ENCODE data around the gene LOX. TPM values are rescaled to one million over a fixed set of nuclear protein-coding genes. Genes with fewer than 3 reads are reported as not detected.

Gene LOX
- total RNA-seq, 1 donor from 2014 or later, result 1,150 TPM

GRCh38 chr5:122029818-122030217 is 48.2 kb downstream of the LOX start:
- H3K9me3 Mint-ChIP-seq (ENCODE audit: unreplicated experiment), result no peaks in the 10 kb centered on the region
- H3K27me3 Mint-ChIP-seq (ENCODE audit: low read depth, unreplicated experiment), result no peaks in the 10 kb centered on the region
- Histone ChIP-seq H3K4me2 (ENCODE audit: low read length) (no peak overlapping the region), H3K27me3 (ENCODE audit: insufficient read depth, low read length) (no peaks in the 10 kb centered on the region), H3K9ac (ENCODE audit: low read length) (no peak overlapping the region), H3K4me3 (ENCODE audit: insufficient read depth, low read depth, low read length) (no peak overlapping the region), H3K79me2 (ENCODE audit: insufficient read depth, low read length) (no peaks in the 10 kb centered on the region), H3K4me1 (ENCODE audit: insufficient read depth, low read length) (no peaks in the 10 kb centered on the region), H4K20me1 (ENCODE audit: insufficient read depth, low read length) (no peaks in the 10 kb centered on the region), H3K36me3 (ENCODE audit: insufficient read depth, low read length) (peaks cover 3% of the 10 kb centered on the region), H2AFZ (ENCODE audit: low read depth, low read length) (no peak overlapping the region), H3K9me3 (ENCODE audit: insufficient read depth, low read depth, low read length) (no peaks in the 10 kb centered on the region), H3K27ac (ENCODE audit: low read depth, low read length) (no peak overlapping the region)
- H3K36me3 Mint-ChIP-seq (ENCODE audit: low read depth, unreplicated experiment), result peaks cover 3% of the 10 kb centered on the region
- TF ChIP-seq, protein P1, sequence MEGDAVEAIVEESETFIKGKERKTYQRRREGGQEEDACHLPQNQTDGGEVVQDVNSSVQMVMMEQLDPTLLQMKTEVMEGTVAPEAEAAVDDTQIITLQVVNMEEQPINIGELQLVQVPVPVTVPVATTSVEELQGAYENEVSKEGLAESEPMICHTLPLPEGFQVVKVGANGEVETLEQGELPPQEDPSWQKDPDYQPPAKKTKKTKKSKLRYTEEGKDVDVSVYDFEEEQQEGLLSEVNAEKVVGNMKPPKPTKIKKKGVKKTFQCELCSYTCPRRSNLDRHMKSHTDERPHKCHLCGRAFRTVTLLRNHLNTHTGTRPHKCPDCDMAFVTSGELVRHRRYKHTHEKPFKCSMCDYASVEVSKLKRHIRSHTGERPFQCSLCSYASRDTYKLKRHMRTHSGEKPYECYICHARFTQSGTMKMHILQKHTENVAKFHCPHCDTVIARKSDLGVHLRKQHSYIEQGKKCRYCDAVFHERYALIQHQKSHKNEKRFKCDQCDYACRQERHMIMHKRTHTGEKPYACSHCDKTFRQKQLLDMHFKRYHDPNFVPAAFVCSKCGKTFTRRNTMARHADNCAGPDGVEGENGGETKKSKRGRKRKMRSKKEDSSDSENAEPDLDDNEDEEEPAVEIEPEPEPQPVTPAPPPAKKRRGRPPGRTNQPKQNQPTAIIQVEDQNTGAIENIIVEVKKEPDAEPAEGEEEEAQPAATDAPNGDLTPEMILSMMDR (IDR thresholded peaks at IDR 0.05; ENCODE audit: insufficient read depth, low read depth, low read length), result no peak
- TF ChIP-seq EZH2 (IDR thresholded peaks at IDR 0.05; ENCODE audit: insufficient read depth, low read length), result no peak
- no peak for DNase-seq (ENCODE audit: low read depth)
- H3K4me3 Mint-ChIP-seq (ENCODE audit: unreplicated experiment), result no peak overlapping the region
- H3K27ac Mint-ChIP-seq (ENCODE audit: unreplicated experiment), result no peak overlapping the region
- FAIRE-seq, result no peak
- peaks cover 4% of the 10 kb centered on the region for H3K4me1 Mint-ChIP-seq (ENCODE audit: low read depth, unreplicated experiment)

GRCh38 chr5:122022966-122023365 is 55.1 kb downstream of the LOX start:
- Histone ChIP-seq H4K20me1 (ENCODE audit: insufficient read depth, low read length) (no peaks in the 10 kb centered on the region), H3K9ac (ENCODE audit: low read length) (no peak overlapping the region), H3K4me1 (ENCODE audit: insufficient read depth, low read length) (no peaks in the 10 kb centered on the region), H3K27me3 (ENCODE audit: insufficient read depth, low read length) (no peaks in the 10 kb centered on the region), H3K9me3 (ENCODE audit: insufficient read depth, low read depth, low read length) (no peaks in the 10 kb centered on the region), H3K27ac (ENCODE audit: low read depth, low read length) (no peak overlapping the region), H2AFZ (ENCODE audit: low read depth, low read length) (no peak overlapping the region), H3K79me2 (ENCODE audit: insufficient read depth, low read length) (peaks cover 4% of the 10 kb centered on the region), H3K36me3 (ENCODE audit: insufficient read depth, low read length) (peaks cover 9% of the 10 kb centered on the region), H3K4me2 (ENCODE audit: low read length) (no peak overlapping the region), H3K4me3 (ENCODE audit: insufficient read depth, low read depth, low read length) (no peak overlapping the region)
- H3K9me3 Mint-ChIP-seq (ENCODE audit: unreplicated experiment), result no peaks in the 10 kb centered on the region
- DNase-seq (ENCODE audit: low read depth) (no peak), FAIRE-seq (no peak)
- H3K27me3 Mint-ChIP-seq (ENCODE audit: low read depth, unreplicated experiment), result no peaks in the 10 kb centered on the region
- H3K36me3 Mint-ChIP-seq (ENCODE audit: low read depth, unreplicated experiment), result peaks cover 9% of the 10 kb centered on the region
- TF ChIP-seq, protein P1 (IDR thresholded peaks at IDR 0.05; ENCODE audit: insufficient read depth, low read depth, low read length), result no peak
- no peak for TF ChIP-seq EZH2 (IDR thresholded peaks at IDR 0.05; ENCODE audit: insufficient read depth, low read length)
- peaks cover 4% of the 10 kb centered on the region for H3K4me1 Mint-ChIP-seq (ENCODE audit: low read depth, unreplicated experiment)
- no peak overlapping the region for H3K27ac Mint-ChIP-seq (ENCODE audit: unreplicated experiment)
- H3K4me3 Mint-ChIP-seq (ENCODE audit: unreplicated experiment), result no peak overlapping the region

- Histone ChIP-seq H3K36me3 (ENCODE audit: insufficient read depth, low read length) (peaks cover 9% of the 10 kb centered on the region), H3K79me2 (ENCODE audit: insufficient read depth, low read length) (peaks cover 15% of the 10 kb centered on the region), H4K20me1 (ENCODE audit: insufficient read depth, low read length) (no peaks in the 10 kb centered on the region), H3K27me3 (ENCODE audit: insufficient read depth, low read length) (no peaks in the 10 kb centered on the region), H3K9me3 (ENCODE audit: insufficient read depth, low read depth, low read length) (no peaks in the 10 kb centered on the region), H3K4me2 (ENCODE audit: low read length) (no peak overlapping the region), H3K4me3 (ENCODE audit: insufficient read depth, low read depth, low read length) (no peak overlapping the region), H3K27ac (ENCODE audit: low read depth, low read length) (no peak overlapping the region), H2AFZ (ENCODE audit: low read depth, low read length) (no peak overlapping the region), H3K4me1 (ENCODE audit: insufficient read depth, low read length) (no peaks in the 10 kb centered on the region), H3K9ac (ENCODE audit: low read length) (no peak overlapping the region)
- no peaks in the 10 kb centered on the region for H3K27me3 Mint-ChIP-seq (ENCODE audit: low read depth, unreplicated experiment)
- no peak for TF ChIP-seq EZH2 (IDR thresholded peaks at IDR 0.05; ENCODE audit: insufficient read depth, low read length)
- TF ChIP-seq, protein P1 (IDR thresholded peaks at IDR 0.05; ENCODE audit: insufficient read depth, low read depth, low read length), result no peak
- H3K4me1 Mint-ChIP-seq (ENCODE audit: low read depth, unreplicated experiment), result peaks cover 3% of the 10 kb centered on the region
- no peak overlapping the region for H3K27ac Mint-ChIP-seq (ENCODE audit: unreplicated experiment)
- DNase-seq (ENCODE audit: low read depth), result peak; percentile 38
- peaks cover 7% of the 10 kb centered on the region for H3K36me3 Mint-ChIP-seq (ENCODE audit: low read depth, unreplicated experiment)
- FAIRE-seq, result no peak
- H3K9me3 Mint-ChIP-seq (ENCODE audit: unreplicated experiment), result no peaks in the 10 kb centered on the region
- no peak overlapping the region for H3K4me3 Mint-ChIP-seq (ENCODE audit: unreplicated experiment)
These were observed 58.0 kb downstream of the LOX start for GRCh38 chr5:122019919-122020590.

All from astrocyte (in vitro differentiated cells and primary cell).